ENCODE results near the gene PRG3. TPM values are rescaled to one million over a fixed set of nuclear protein-coding genes. Genes with fewer than 3 reads are reported as not detected.

Gene PRG3
- total and polyA plus RNA-seq, 2 of the 13 experiments (the other 11 are each of a cell fraction or from before 2014, with no cell fraction given) = not detected

DNA sequence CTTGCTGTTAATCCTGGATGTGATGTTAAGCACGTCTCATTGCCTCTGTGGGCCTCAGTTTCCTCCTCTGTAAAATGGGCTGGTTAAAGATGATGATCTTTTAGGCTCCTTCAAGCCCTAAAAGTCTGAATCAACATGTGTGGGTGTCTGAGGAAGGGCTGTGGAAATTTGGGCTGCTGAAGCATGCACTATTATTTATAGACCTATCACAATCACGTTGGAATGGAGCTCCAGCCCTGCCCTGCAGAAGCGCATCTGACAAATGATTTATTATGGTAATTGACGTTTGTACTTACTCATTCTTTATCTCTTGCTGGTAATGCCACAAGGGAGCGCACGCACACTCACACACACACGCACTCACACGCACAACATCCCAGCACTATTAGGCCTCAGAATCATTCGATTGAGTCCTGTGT, 22.4 kb downstream of the PRG3 start:
- TF ChIP-seq ZFP36L2 (CRISPR knock-in tag; IDR thresholded peaks at IDR 0.05) (no peak), ZNF629 (CRISPR knock-in tag; conservative IDR thresholded peaks at IDR 0.05) (peak; percentile 67), JUN (CRISPR knock-in tag; IDR thresholded peaks at IDR 0.05) (no peak), ATM (IDR thresholded peaks at IDR 0.05; ENCODE audit: borderline replicate concordance) (no peak), ZNF614 (CRISPR knock-in tag; IDR thresholded peaks at IDR 0.05; ENCODE audit: borderline replicate concordance) (no peak)
- TF ChIP-seq, protein P1, sequence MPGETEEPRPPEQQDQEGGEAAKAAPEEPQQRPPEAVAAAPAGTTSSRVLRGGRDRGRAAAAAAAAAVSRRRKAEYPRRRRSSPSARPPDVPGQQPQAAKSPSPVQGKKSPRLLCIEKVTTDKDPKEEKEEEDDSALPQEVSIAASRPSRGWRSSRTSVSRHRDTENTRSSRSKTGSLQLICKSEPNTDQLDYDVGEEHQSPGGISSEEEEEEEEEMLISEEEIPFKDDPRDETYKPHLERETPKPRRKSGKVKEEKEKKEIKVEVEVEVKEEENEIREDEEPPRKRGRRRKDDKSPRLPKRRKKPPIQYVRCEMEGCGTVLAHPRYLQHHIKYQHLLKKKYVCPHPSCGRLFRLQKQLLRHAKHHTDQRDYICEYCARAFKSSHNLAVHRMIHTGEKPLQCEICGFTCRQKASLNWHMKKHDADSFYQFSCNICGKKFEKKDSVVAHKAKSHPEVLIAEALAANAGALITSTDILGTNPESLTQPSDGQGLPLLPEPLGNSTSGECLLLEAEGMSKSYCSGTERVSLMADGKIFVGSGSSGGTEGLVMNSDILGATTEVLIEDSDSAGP (CRISPR knock-in tag; IDR thresholded peaks at IDR 0.05; ENCODE audit: borderline replicate concordance) = no peak
- TF ChIP-seq, protein P2, sequence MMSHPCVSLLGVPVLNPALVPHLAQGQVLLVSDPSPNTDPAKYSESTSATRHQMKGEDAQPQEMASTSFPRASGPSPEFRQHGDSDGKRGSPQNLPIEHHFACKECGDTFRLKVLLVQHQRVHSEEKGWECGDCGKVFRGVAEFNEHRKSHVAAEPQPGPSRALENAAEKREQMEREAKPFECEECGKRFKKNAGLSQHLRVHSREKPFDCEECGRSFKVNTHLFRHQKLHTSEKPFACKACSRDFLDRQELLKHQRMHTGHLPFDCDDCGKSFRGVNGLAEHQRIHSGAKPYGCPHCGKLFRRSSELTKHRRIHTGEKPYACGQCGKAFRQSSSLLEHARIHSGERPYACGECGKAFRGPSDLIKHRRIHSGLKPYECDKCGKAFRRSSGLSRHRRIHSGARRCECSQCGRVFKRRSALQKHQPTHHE (CRISPR knock-in tag; IDR thresholded peaks at IDR 0.05; ENCODE audit: borderline replicate concordance) = no peak
- Histone ChIP-seq H3K79me2 (ENCODE audit: insufficient read depth, low read length) (no peaks in the 10 kb centered on the region), H3K36me3 (replicated peaks in 1 of 2; ENCODE audit: control insufficient read depth in 1 of 2, insufficient read depth in 2 of 2, low read length in 2 of 2) (no peaks in the 10 kb centered on the region), H3K4me1 (ENCODE audit: insufficient read depth, low read length) (peaks cover 15% of the 10 kb centered on the region), H3K27me3 (ENCODE audit: control insufficient read depth in 1 of 2, insufficient read depth in 2 of 2, low read length in 2 of 2) (peaks cover 0 to 8% of the 10 kb centered on the region in 2 experiments; a peak in 2 of 5 replicates), H3K9me3 (ENCODE audit: low read length) (no peaks in the 10 kb centered on the region), H4K20me1 (ENCODE audit: insufficient read depth, low read length) (no peaks in the 10 kb centered on the region), H3K4me2 (ENCODE audit: low read depth, low read length) (no peak overlapping the region), H2AFZ (ENCODE audit: low read length) (no peak overlapping the region), H3K9ac (ENCODE audit: insufficient read depth, low read depth, low read length) (no peak overlapping the region), H3K27ac (ENCODE audit: extremely low read length, insufficient read depth, low read length) (no peak overlapping the region), H3K4me3 (replicated peaks in 1 of 3; ENCODE audit: insufficient read depth in 1 of 3, low read depth in 2 of 3, low read length in 3 of 3) (no peak overlapping the region)
- in situ Hi-C loops (cut with HindIII; ENCODE audit: extremely low pct_ligation_motif_present, low pct_unique_long_range_greater_than_20kb) = loop anchor here (10.0 kb wide), 1 partner anchor 514 kb away; no protein-coding TSS in a partner anchor
- no peak for DNase-seq (ENCODE audit: low spot score)
- ATAC-seq = no peak
- BruUV-seq (replicated peaks) = no TSS peak
- POLR2A ChIA-PET = no interaction called here
- CTCF ChIA-PET (ENCODE audit: low intra/inter-chr PET ratio, low total read pairs) = no interaction called here
- no peak for FAIRE-seq
- intact Hi-C loops (cut with micrococcal nuclease; ENCODE audit: unreplicated experiment) = no loop called here
- 62% methylated on average over 8 of the region's 9 CpGs for WGBS (ENCODE audit: low lambda C conversion rate)

Data from HepG2 (cell line).